Fibroblast of skin of right quadriceps (primary cell): ENCODE data around the gene SASH1.

ENCODE experiments used
- DNase-seq: peaks from one replicate; pipeline ENCODE4 v3.0.0-alpha.2; 2013

The SASH1 gene

DNA sequence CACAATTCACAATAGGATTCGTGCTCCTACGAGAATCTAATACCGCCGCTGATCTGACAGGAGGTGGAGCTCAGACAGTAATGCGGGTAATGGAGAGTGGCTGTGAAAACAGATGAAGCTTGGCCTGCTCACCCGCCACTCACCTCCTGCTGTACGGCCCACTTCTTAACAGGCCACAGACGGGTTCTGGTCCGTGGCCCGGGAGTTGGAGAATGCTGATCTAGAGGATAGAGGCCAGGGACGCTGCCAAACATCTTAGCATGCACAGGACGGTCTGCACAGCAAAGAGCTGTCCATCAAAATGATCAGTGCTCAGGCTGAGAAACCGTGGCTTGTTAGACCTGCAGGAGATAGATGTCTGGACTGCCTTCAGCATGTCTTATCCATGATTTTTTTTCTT lies 186.4 kb downstream of the SASH1 start:
- DNase-seq = no peak

- peak; percentile 90 for DNase-seq
Observed at GRCh38 chr6:148530394-148530953, 187.8 kb downstream of the SASH1 start.

DNA sequence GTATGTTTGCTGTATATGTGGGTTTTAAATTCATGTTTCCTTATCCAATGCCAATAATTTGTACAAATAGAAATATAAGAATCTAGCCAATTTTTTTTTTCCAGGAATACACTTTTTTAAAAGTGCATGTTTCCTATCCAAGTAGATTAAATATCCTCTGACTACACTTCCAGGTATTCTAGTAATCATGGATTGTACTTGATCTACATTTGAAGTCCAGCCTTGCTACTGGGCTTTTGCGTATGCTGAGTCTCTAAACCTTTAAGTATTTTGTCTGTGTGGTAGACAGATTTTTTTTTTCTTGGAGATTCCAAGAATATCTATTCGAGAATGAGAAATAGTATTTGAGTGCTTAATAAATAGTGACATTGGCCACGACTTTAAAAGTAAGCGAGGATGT lies 188.3 kb downstream of the SASH1 start:
- DNase-seq = peak; percentile 31

DNA sequence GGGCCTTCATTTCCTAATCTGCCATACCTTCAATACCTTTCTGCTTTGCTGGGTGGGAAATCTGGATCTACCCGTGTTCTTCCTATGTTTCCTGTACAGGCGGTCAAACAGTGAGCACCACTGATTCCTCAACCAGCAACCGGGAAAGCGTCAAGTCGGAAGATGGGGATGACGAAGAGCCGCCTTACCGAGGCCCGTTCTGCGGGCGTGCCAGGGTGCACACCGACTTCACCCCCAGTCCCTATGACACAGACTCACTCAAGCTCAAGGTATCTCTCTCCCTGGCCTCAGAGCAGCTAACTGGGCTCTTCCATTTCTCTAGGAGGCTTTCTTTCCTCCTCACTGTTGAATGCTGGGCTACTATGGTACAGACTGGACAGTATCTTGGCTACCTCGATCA lies 190.1 kb downstream of the SASH1 start:
- DNase-seq = no peak

- no peak for DNase-seq
Observed at GRCh38 chr6:148533309-148534107, 190.9 kb downstream of the SASH1 start.

DNA sequence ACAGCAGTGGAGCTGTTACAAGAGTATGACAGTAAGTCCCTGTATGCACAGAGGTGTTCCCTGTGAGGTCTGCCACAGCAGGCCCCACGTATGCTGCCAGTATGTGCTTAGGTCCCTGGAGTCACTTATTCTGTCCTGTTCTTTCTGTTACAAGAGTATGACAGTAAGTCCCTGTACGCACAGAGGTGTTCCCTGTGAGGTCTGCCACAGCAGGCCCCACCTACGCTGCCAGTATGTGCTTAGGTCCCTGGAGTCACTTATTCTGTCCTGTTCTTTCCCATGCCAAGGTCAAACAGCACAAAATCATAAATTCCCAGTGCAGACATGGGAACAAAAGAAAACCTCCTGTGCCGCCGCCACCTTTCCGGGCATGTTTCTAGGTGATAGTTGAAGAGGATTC lies 192.2 kb downstream of the SASH1 start:
- DNase-seq = no peak

- no peak for DNase-seq
Observed at GRCh38 chr6:148535381-148535780, 192.7 kb downstream of the SASH1 start.

DNA sequence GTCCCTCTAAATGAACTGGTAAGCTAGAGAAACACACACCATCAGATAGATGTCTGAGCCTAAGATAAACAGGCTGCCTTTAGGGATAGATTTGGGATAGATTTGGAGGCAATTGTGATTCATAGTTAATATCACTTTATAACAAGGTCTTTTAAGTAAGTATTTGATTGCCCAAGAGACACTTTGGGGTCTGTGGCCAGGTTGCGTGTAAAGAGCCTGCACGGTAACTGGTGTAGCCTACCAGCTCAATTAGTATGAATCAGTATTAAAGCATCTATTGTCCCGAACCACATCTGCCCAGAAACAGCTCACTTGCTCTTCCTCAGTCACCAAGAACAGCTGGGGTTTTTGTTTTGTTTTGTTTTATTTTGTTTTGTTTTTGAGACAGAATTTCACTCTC lies 193.3 kb downstream of the SASH1 start:
- peak; percentile 42 for DNase-seq

DNA sequence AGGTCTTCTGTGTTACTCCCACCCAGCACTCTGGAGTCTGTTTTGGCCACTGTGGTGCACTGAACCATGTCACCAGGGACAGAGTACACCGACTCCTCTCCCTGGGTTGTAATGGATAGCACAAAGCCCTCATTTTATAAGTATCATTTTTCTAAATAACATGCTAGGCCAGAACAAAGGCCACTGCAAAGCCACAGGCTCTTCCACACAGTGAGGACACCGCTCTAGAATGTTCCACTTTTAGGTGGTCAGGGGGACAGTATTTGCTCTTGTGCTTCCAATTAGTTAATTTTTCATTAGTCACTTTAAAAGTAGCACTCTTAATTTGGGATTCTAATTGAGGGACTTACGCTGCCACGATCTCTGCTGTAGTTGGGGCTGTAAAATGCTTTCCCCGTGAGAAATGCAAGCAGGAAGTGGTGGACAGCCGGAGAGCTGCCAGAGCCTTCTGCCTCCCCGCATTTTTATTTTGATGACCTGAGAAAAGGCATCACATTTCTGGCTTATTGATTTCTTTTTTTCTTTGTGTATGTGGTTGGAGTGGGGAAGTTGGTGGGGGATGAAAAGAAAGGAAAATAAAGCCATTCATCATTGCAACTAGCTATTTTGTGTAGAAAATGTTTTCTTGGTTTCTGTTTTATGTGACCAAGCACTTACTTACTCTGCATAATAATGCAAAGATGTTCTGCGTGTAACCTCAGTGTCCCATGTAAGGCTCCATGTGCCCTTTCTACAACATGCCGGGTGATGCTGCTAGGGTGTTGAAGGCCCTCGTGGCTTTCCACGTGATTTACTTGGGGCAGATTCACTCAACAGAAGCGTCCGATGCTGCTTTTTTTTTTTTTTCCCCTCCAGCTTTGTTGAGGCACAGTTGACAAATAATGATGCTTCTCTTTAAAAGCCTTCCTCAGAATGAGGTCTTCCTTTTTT lies 195.9 kb downstream of the SASH1 start:
- DNase-seq = peak; percentile 46

DNA sequence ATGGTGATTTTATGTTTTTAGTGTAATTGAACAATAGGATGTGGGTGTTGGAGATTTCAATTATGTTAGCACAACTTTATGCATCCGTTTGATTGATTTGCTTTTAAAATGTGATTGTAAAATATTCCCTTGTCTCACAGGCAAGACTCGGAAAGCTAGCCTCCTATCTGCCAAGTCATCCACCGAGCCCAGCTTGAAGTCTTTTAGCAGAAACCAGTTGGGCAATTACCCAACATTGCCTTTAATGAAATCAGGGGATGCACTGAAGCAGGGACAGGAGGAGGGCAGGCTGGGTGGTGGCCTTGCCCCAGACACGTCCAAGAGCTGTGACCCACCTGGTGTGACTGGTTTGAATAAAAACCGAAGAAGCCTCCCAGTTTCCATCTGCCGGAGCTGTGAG lies 200.9 kb downstream of the SASH1 start:
- no peak for DNase-seq

- DNase-seq = no peak
Observed at GRCh38 chr6:148544421-148544820, 201.8 kb downstream of the SASH1 start.

- DNase-seq = no peak
Observed at GRCh38 chr6:148545901-148546300, 203.3 kb downstream of the SASH1 start.

DNA sequence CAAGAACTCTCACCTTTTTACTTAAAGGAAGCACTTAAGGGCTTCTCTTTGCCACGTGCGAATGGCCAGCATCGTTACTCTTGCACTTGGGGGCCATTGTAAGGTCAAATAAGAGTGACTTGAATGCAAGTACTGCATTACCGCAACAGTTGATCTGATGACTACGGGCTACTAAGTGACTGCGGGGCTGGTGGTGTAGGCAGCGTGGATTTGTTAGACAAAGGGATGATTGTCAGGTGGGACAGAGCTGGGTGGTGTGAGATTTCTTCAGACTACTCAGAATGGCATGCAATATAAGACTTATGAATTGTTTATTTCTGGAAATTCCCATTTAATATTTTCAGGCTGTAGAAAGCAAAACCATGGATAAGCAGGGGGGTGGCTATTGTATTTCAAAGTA lies 204.5 kb downstream of the SASH1 start:
- DNase-seq = no peak

DNA sequence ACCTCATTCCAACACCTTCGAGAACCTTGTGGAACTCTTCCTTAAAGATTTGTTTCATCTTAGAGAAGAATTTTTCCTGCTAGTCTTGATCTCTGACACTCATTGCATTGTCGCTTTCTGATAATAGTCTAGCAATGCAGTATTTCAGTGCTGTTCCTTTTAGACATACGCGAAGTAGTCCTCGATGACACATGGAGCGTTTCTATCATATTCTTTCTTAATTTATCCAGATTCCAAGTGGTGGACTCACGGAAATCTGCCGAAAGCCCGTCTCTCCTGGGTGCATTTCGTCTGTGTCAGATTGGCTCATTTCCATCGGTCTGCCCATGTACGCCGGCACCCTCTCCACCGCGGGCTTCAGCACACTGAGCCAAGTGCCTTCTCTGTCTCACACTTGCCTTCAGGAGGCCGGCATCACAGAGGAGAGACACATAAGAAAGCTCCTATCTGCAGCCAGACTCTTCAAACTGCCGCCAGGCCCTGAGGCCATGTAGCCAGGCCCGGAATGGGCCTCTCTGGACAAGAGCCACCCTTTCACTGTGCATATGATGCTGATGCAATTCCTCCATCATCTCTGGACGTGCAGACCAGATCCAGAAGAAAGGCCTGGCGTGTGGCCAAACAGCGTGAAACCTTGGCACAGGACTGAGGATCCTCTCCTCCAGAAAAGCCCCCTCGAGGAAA lies 205.6 kb downstream of the SASH1 start:
- peak; percentile 35 for DNase-seq

DNA sequence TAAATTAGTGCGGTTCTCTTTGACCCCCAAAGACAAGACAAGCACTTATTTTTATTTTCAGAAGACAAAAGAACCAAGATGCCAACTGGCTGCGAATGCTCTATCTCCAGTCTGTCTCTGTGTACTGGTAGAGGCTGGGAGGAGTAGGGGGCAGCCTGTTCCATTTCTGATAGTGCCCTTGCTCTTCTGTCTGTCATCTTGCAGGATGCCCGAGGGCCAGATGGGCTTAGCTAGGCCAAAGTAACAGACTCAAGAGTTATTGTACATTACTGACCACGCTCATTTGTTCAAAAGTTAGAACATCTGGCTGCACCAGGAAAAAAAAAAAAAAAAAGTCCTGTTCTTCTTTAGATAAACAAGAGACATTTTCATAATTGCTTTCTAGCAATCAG lies 206.1 kb downstream of the SASH1 start:
- no peak for DNase-seq

- DNase-seq = no peak
Observed at GRCh38 chr6:148550569-148550968, 207.9 kb downstream of the SASH1 start.

DNA sequence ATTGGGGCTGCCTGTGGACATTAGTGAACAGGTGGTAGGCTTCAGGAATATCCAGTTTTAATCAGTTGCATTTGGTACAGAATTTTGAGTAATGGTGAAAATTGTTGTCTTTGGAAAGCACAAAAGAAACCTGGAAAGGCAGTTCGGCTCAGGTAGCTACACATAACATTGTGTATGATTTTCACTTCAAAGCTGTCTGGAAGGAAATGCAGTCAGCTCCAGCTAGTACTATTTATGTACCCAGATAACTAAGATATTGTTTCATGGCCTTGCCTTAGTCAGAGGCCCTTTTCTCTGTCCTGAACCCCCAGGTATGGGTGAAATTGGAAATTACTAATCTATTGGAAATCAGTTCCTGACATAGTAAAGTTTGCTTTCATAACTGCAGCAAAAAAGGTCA lies 208.6 kb downstream of the SASH1 start:
- DNase-seq = no peak

- DNase-seq = no peak
Observed at GRCh38 chr6:148556410-148556809, 213.8 kb downstream of the SASH1 start.

- peak; percentile 35 for DNase-seq
Observed at GRCh38 chr6:148557796-148558321, 215.2 kb downstream of the SASH1 start.

DNA sequence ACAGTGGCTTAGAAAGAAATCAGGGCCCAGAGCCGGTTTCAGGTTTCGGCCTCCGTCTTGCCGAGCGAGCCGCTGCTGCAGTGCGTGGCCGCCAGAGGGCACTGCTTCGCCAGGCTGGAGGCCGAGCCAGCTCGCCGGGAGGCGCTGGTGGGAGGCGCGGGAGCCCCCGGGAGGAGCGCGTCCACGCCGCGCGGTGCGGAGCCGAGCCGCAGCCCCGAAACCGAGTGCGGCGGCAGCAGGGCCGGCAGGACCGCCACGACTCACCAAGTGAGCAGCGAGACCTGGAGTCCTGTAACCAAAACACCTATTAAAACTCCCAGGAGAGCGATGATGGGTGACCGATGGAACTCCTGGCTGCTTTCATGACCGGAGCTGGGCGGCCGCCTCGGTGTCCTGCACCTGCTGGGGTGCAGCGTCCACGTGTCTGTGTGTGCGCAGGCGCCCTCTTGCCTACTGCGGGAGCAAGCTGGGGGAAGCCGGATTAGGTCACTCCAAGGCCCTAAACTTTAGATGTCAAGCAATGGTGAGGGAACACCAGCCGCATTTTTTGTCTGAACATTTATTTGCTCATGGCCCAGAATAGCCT lies 217.3 kb downstream of the SASH1 start:
- peak; percentile 54 for DNase-seq

GRCh38 chr6:148561629-148562028 lies 219.0 kb downstream of the SASH1 start:
- no peak for DNase-seq

DNA sequence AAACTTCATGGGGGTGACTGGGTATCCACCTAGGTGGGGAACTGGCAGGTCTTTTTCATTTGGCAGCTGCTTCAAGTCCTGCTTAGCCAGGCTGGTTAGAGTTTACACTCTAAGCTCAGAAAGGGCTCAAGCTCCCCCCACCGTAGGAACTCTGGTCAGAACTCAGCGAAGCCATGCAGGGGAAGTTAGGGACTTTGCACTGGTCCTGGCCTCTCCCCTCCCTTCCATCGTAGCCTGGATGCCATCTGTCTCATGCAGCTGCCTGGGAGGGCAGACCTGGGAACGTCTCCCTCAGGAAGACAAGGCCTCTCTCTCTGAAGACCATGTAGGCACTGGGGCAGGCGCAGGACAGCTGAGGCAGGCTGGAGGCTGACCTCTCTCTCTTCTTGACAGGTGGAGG lies 220.4 kb downstream of the SASH1 start:
- DNase-seq = no peak
